Measurements from ENCODE around the gene CDCA7.

Gene CDCA7

DNA sequence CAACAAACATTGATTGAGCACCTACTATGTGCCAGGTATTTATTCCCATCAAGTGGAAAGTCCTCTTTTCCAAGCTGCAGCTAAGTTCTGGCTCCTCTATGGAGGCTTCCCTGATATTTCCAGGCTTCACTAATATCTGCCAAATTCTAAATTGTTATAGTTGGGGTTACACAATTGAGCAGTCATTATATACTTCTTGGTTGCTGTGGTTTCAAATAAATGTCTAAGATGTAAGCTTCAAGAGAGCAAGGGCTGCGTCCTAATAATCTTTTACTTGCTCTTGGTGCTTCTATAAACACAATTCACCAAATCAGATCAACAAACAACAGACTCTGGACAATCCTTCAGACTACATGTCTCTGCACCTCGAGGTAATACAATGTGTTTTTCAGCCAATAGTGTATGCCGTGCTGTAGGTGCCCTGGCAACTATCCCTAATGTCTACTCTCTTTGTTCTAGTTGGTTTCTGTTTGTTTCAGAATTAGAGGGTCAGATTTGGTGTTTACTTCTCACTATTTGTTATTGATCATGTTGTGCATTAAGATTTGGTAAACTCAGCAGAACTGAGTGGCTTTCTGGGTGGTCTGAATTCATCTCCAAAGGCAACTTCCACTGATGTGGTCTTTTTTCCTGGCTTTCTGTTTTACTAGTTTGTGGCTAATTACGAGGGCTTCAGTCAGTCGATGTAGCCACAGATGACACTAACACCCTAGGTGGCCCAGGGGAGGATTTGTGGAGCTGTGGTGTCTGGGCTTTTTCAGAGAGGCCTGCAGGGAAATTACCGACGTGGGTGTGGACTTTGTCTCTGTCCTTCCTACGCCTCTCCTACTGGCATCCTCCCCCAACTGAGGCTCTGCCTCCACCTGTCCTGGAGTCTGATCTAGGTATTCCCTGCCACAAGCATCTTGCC is 50.4 kb downstream of the CDCA7 start:
- H3K79me1 ChIP-seq (replicated peaks; ENCODE audit: low read length, poor library complexity, severe bottlenecking) = no peaks in the 10 kb centered on the region
- H2AK5ac ChIP-seq (ENCODE audit: low read length, severe bottlenecking) = no peak overlapping the region
- no peaks in the 10 kb centered on the region for H3K9me3 ChIP-seq (ENCODE audit: control insufficient read depth, low read length)
- no peak overlapping the region for H2BK5ac ChIP-seq (ENCODE audit: low read depth, low read length, poor library complexity, severe bottlenecking)
- no peaks in the 10 kb centered on the region for H3K36me3 ChIP-seq (ENCODE audit: control insufficient read depth in 1 of 2, insufficient read depth in 2 of 2, low read depth in 1 of 2, low read length in 2 of 2)
- H3K4me3 ChIP-seq (ENCODE audit: insufficient read depth in 1 of 2, low read depth in 1 of 2, low read length in 2 of 2) = no peak overlapping the region
- H2BK120ac ChIP-seq (ENCODE audit: low read depth, low read length) = no peak overlapping the region
- no peak overlapping the region for H4K8ac ChIP-seq (ENCODE audit: low read length)
- no peak for DNase-seq
- H3K27me3 ChIP-seq (ENCODE audit: control insufficient read depth in 1 of 2, insufficient read depth in 1 of 2, low read length in 2 of 2) = peaks cover 0 to 34% of the 10 kb centered on the region in 2 experiments
- no peak overlapping the region for H3K18ac ChIP-seq (ENCODE audit: low read depth in 1 of 2, low read length in 2 of 2)
- no peak overlapping the region for H2BK12ac ChIP-seq (ENCODE audit: low read length in 2 of 2)
- H3K4me1 ChIP-seq (ENCODE audit: control insufficient read depth, insufficient read depth, low read depth, low read length) = peaks cover 2% of the 10 kb centered on the region
- no peak overlapping the region for H2AFZ ChIP-seq (ENCODE audit: low read depth, low read length)
- no peak overlapping the region for H4K91ac ChIP-seq (ENCODE audit: low read length)
- H2BK15ac ChIP-seq (ENCODE audit: low read depth, poor library complexity, severe bottlenecking) = no peak overlapping the region
- no peak overlapping the region for H3K23ac ChIP-seq (ENCODE audit: low read length in 2 of 2)
- no peak overlapping the region for H3K27ac ChIP-seq (ENCODE audit: low read length, poor library complexity, severe bottlenecking)
- H3K4me2 ChIP-seq (ENCODE audit: low read length, poor library complexity, severe bottlenecking) = no peak overlapping the region
- no peak overlapping the region for H3K9ac ChIP-seq (ENCODE audit: low read length)
- WGBS = 63% methylated on average over 5 of the region's 8 CpGs
- H3K4ac ChIP-seq (ENCODE audit: low read depth in 1 of 2, low read length in 2 of 2) = no peak overlapping the region
- no peak overlapping the region for H3K14ac ChIP-seq (ENCODE audit: low read length in 2 of 2)

DNA sequence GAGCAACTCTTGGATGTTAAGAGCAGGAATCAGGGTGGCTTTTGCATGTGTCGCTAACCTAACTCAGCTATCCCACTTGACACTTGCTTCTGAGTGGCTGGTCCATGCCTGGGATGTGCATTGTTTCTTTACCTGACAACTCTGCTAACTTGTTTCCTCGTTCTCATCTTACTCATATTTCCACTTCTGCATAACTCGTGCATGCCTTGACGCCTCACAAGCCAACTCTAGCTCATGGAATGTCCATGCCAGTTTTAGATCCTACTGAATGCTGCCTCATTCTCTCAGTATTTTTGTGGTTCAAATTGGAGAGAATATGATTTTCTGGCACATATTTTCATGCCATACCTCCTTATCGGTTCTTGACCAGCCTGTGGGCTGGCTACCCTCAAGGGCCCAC is 52.5 kb downstream of the CDCA7 start:
- DNase-seq = no peak
- H3K4me1 ChIP-seq (ENCODE audit: control insufficient read depth, insufficient read depth, low read depth, low read length) = peaks cover 2% of the 10 kb centered on the region
- H3K23ac ChIP-seq (ENCODE audit: low read length in 2 of 2) = no peak overlapping the region
- no peak overlapping the region for H3K4me3 ChIP-seq (ENCODE audit: insufficient read depth in 1 of 2, low read depth in 1 of 2, low read length in 2 of 2)
- H3K4me2 ChIP-seq (ENCODE audit: low read length, poor library complexity, severe bottlenecking) = no peak overlapping the region
- 87% methylated on average over 5 of the region's 5 CpGs for WGBS
- no peak overlapping the region for H4K91ac ChIP-seq (ENCODE audit: low read length)
- no peak overlapping the region for H3K9ac ChIP-seq (ENCODE audit: low read length)
- H3K27ac ChIP-seq (ENCODE audit: low read length, poor library complexity, severe bottlenecking) = no peak overlapping the region
- H2BK5ac ChIP-seq (ENCODE audit: low read depth, low read length, poor library complexity, severe bottlenecking) = no peak overlapping the region
- no peak overlapping the region for H3K18ac ChIP-seq (ENCODE audit: low read depth in 1 of 2, low read length in 2 of 2)
- H4K8ac ChIP-seq (ENCODE audit: low read length) = no peak overlapping the region
- peaks cover 0 to 18% of the 10 kb centered on the region in 2 experiments for H3K27me3 ChIP-seq (ENCODE audit: control insufficient read depth in 1 of 2, insufficient read depth in 1 of 2, low read length in 2 of 2)
- no peak overlapping the region for H2AFZ ChIP-seq (ENCODE audit: low read depth, low read length)
- no peaks in the 10 kb centered on the region for H3K9me3 ChIP-seq (ENCODE audit: control insufficient read depth, low read length)
- H2BK12ac ChIP-seq (ENCODE audit: low read length in 2 of 2) = no peak overlapping the region
- H2AK5ac ChIP-seq (ENCODE audit: low read length, severe bottlenecking) = no peak overlapping the region
- no peak overlapping the region for H3K4ac ChIP-seq (ENCODE audit: low read depth in 1 of 2, low read length in 2 of 2)
- H3K14ac ChIP-seq (ENCODE audit: low read length in 2 of 2) = no peak overlapping the region
- no peak overlapping the region for H2BK120ac ChIP-seq (ENCODE audit: low read depth, low read length)
- no peaks in the 10 kb centered on the region for H3K79me1 ChIP-seq (replicated peaks; ENCODE audit: low read length, poor library complexity, severe bottlenecking)
- H2BK15ac ChIP-seq (ENCODE audit: low read depth, poor library complexity, severe bottlenecking) = no peak overlapping the region
- H3K36me3 ChIP-seq (ENCODE audit: control insufficient read depth in 1 of 2, insufficient read depth in 2 of 2, low read depth in 1 of 2, low read length in 2 of 2) = no peaks in the 10 kb centered on the region

DNA sequence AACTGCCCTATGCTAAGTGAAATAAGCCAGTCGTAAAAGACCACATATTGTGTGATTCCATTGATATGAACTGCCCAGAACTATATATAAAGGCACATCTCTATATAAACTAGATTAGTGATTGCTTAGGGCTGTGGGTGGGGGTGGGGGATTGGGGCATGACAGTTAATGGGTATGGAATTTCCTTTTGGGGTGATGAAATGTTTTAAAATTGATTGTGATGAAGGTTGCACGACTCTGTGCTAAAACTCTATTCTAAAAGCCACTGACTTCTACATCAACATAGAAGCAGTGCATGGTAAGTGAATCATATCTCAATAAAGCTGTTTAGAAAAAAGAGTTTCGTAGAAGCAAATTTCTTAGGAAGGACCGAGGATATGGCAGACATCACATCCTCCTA is 53.0 kb downstream of the CDCA7 start:
- Histone ChIP-seq H3K9ac (ENCODE audit: low read length) (no peak overlapping the region), H3K4ac (ENCODE audit: low read depth in 1 of 2, low read length in 2 of 2) (no peak overlapping the region), H3K36me3 (ENCODE audit: control insufficient read depth in 1 of 2, insufficient read depth in 2 of 2, low read depth in 1 of 2, low read length in 2 of 2) (no peaks in the 10 kb centered on the region), H4K8ac (ENCODE audit: low read length) (no peak overlapping the region), H3K79me1 (replicated peaks; ENCODE audit: low read length, poor library complexity, severe bottlenecking) (no peaks in the 10 kb centered on the region), H2BK15ac (ENCODE audit: low read depth, poor library complexity, severe bottlenecking) (no peak overlapping the region), H2AFZ (ENCODE audit: low read depth, low read length) (no peak overlapping the region), H3K18ac (ENCODE audit: low read depth in 1 of 2, low read length in 2 of 2) (no peak overlapping the region), H3K4me3 (ENCODE audit: insufficient read depth in 1 of 2, low read depth in 1 of 2, low read length in 2 of 2) (no peak overlapping the region), H3K23ac (ENCODE audit: low read length in 2 of 2) (no peak overlapping the region), H2BK120ac (ENCODE audit: low read depth, low read length) (no peak overlapping the region), H3K27ac (ENCODE audit: low read length, poor library complexity, severe bottlenecking) (no peak overlapping the region), H2AK5ac (ENCODE audit: low read length, severe bottlenecking) (no peak overlapping the region), H3K4me1 (ENCODE audit: control insufficient read depth, insufficient read depth, low read depth, low read length) (peaks cover 2% of the 10 kb centered on the region), H3K4me2 (ENCODE audit: low read length, poor library complexity, severe bottlenecking) (no peak overlapping the region), H3K14ac (ENCODE audit: low read length in 2 of 2) (no peak overlapping the region), H3K27me3 (ENCODE audit: control insufficient read depth in 1 of 2, insufficient read depth in 1 of 2, low read length in 2 of 2) (peaks cover 0 to 18% of the 10 kb centered on the region in 2 experiments), H4K91ac (ENCODE audit: low read length) (no peak overlapping the region), H2BK12ac (ENCODE audit: low read length in 2 of 2) (no peak overlapping the region), H2BK5ac (ENCODE audit: low read depth, low read length, poor library complexity, severe bottlenecking) (no peak overlapping the region), H3K9me3 (ENCODE audit: control insufficient read depth, low read length) (no peaks in the 10 kb centered on the region)
- WGBS = 90% methylated on average over 2 of the region's 4 CpGs
- no peak for DNase-seq

DNA sequence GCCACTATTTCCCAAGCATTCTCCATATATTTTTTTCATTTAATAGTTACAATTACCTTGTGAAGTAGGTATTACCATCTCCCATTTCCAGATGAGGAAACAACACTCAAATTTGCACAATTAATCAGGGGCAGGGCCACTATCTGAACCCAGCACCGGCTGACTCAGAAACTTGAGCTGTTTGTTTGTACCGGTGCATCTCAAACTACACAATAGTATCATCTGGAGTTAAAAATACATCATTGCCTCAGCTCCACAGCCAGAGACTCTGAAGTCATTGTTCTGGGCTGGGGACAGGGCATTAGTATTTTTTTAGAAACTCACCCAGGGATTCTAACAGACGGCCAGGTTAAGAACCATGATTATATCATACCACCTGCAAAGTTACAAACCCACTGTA is 55.9 kb downstream of the CDCA7 start:
- Histone ChIP-seq H3K4ac (ENCODE audit: low read depth in 1 of 2, low read length in 2 of 2) (no peak overlapping the region), H3K27me3 (ENCODE audit: control insufficient read depth in 1 of 2, insufficient read depth in 1 of 2, low read length in 2 of 2) (peaks cover 0 to 7% of the 10 kb centered on the region in 2 experiments), H2BK12ac (ENCODE audit: low read length in 2 of 2) (no peak overlapping the region), H3K9me3 (ENCODE audit: control insufficient read depth, low read length) (no peaks in the 10 kb centered on the region), H2BK120ac (ENCODE audit: low read depth, low read length) (no peak overlapping the region), H3K4me2 (ENCODE audit: low read length, poor library complexity, severe bottlenecking) (no peak overlapping the region), H3K23ac (ENCODE audit: low read length in 2 of 2) (no peak overlapping the region), H3K79me1 (replicated peaks; ENCODE audit: low read length, poor library complexity, severe bottlenecking) (no peaks in the 10 kb centered on the region), H2BK15ac (ENCODE audit: low read depth, poor library complexity, severe bottlenecking) (no peak overlapping the region), H2AFZ (ENCODE audit: low read depth, low read length) (no peak overlapping the region), H2BK5ac (ENCODE audit: low read depth, low read length, poor library complexity, severe bottlenecking) (no peak overlapping the region), H3K18ac (ENCODE audit: low read depth in 1 of 2, low read length in 2 of 2) (no peak overlapping the region), H2AK5ac (ENCODE audit: low read length, severe bottlenecking) (no peak overlapping the region), H3K27ac (ENCODE audit: low read length, poor library complexity, severe bottlenecking) (no peak overlapping the region), H3K9ac (ENCODE audit: low read length) (no peak overlapping the region), H3K4me3 (ENCODE audit: insufficient read depth in 1 of 2, low read depth in 1 of 2, low read length in 2 of 2) (no peak overlapping the region), H4K91ac (ENCODE audit: low read length) (no peak overlapping the region), H3K14ac (ENCODE audit: low read length in 2 of 2) (no peak overlapping the region), H4K8ac (ENCODE audit: low read length) (no peak overlapping the region), H3K36me3 (ENCODE audit: control insufficient read depth in 1 of 2, insufficient read depth in 2 of 2, low read depth in 1 of 2, low read length in 2 of 2) (no peaks in the 10 kb centered on the region), H3K4me1 (ENCODE audit: control insufficient read depth, insufficient read depth, low read depth, low read length) (no peaks in the 10 kb centered on the region)
- no peak for DNase-seq
- 96% methylated on average over 3 of the region's 3 CpGs for WGBS

All from mesenchymal stem cell (in vitro differentiated cells and primary cell).